HFFc6 (cell line): ENCODE results near the gene HSD11B2. TPM values are rescaled to one million over a fixed set of nuclear protein-coding genes. Genes with fewer than 3 reads are reported as not detected.

Source experiments
- DNase-seq: peaks from one replicate; pipeline ENCODE4 v3.0.0-alpha.2; 2018
- H3K27ac Mint-ChIP-seq: 2 replicates; pipeline ENCODE4 v1.8.0; 2020; ENCODE audit warnings: mild to moderate bottlenecking, mixed read lengths
- H3K27me3 Mint-ChIP-seq: 2 replicates; pipeline ENCODE4 v1.8.0; 2021; ENCODE audit warnings: mild to moderate bottlenecking, moderate library complexity, mixed read lengths; ENCODE audit not compliant: insufficient read depth
- H3K36me3 Mint-ChIP-seq: 2 replicates; pipeline ENCODE4 v1.8.0; 2021; ENCODE audit warnings: low read depth, mixed read lengths
- H3K4me1 Mint-ChIP-seq: 2 replicates; pipeline ENCODE4 v1.8.0; 2020; ENCODE audit warnings: low read depth, mixed read lengths
- H3K4me3 Mint-ChIP-seq: 2 replicates; pipeline ENCODE4 v1.8.0; 2020; ENCODE audit warnings: mild to moderate bottlenecking, moderate library complexity, mixed read lengths
- H3K9me3 Mint-ChIP-seq: 2 replicates; pipeline ENCODE4 v1.8.0; 2020; ENCODE audit warnings: mild to moderate bottlenecking, mixed read lengths
- CTCF ChIP-seq: fragments of 200-600 bp; sonication (generic); IDR thresholded peaks from 2 replicates; pipeline ENCODE4 v1.5.0; 2021; ENCODE audit warnings: antibody characterized with exemption, mild to moderate bottlenecking
- total RNA-seq, 6 experiments: library from RNA; stranded (reverse); fragmentation: NEBNext Ultra II Directional; extraction: Animal tissue kit (Norgen Biotek cat#: 25700); gene quantifications; 2 replicates in 1 of 6; 3 replicates in 5 of 6; pipeline ENCODE4 v1.2.3, GENCODE V29; 2021

HSD11B2 gene
- total RNA-seq, 6 experiments from 2014 or later: not detected

GRCh38 chr16:67445441-67445912, 14.6 kb downstream of the HSD11B2 start:
- Mint-ChIP-seq H3K4me3 (no peak overlapping the region), H3K27me3 (peaks cover 4% of the 10 kb centered on the region), H3K36me3 (no peaks in the 10 kb centered on the region), H3K9me3 (no peaks in the 10 kb centered on the region), H3K4me1 (peaks cover 22% of the 10 kb centered on the region), H3K27ac (no peak overlapping the region)
- DNase-seq: no peak
- peak; percentile 44 for TF ChIP-seq CTCF

GRCh38 chr16:67445913-67446907, 15.3 kb downstream of the HSD11B2 start:
- H3K27ac Mint-ChIP-seq: peak overlapping the region; percentile 32; the same call in 1 of the 2 replicates
- no peaks in the 10 kb centered on the region for H3K9me3 Mint-ChIP-seq
- peaks cover 4% of the 10 kb centered on the region for H3K27me3 Mint-ChIP-seq
- DNase-seq: no peak
- no peak overlapping the region for H3K4me3 Mint-ChIP-seq
- TF ChIP-seq CTCF: peak; percentile 21
- no peaks in the 10 kb centered on the region for H3K36me3 Mint-ChIP-seq
- peaks cover 22% of the 10 kb centered on the region for H3K4me1 Mint-ChIP-seq

- Mint-ChIP-seq H3K27me3 (peaks cover 2% of the 10 kb centered on the region), H3K9me3 (no peaks in the 10 kb centered on the region), H3K27ac (no peak overlapping the region), H3K4me1 (peaks cover 22% of the 10 kb centered on the region), H3K4me3 (no peak overlapping the region), H3K36me3 (no peaks in the 10 kb centered on the region)
- no peak for TF ChIP-seq CTCF
- no peak for DNase-seq
These were observed 16.1 kb downstream of the HSD11B2 start for GRCh38 chr16:67446968-67447507.

- H3K9me3 Mint-ChIP-seq: no peaks in the 10 kb centered on the region
- H3K27me3 Mint-ChIP-seq: peaks cover 2% of the 10 kb centered on the region
- H3K36me3 Mint-ChIP-seq: no peaks in the 10 kb centered on the region
- peak; percentile 75 for TF ChIP-seq CTCF
- no peak overlapping the region for H3K4me3 Mint-ChIP-seq
- H3K4me1 Mint-ChIP-seq: peaks cover 22% of the 10 kb centered on the region
- DNase-seq: no peak
- H3K27ac Mint-ChIP-seq: no peak overlapping the region
These were observed 16.7 kb downstream of the HSD11B2 start for GRCh38 chr16:67447508-67448076.

- Mint-ChIP-seq H3K4me3 (no peak overlapping the region), H3K27me3 (peaks cover 2% of the 10 kb centered on the region), H3K4me1 (peaks cover 22% of the 10 kb centered on the region), H3K27ac (no peak overlapping the region), H3K36me3 (no peaks in the 10 kb centered on the region; the same call in 1 of the 2 replicates), H3K9me3 (no peaks in the 10 kb centered on the region)
- TF ChIP-seq CTCF: no peak
- DNase-seq: no peak
These were observed 17.7 kb downstream of the HSD11B2 start for GRCh38 chr16:67448580-67448979.
